ENCODE data around the gene CRYGD.

- TF ChIP-seq CTCF (IDR thresholded peaks at IDR 0.05) (no peak), POLR2A (IDR thresholded peaks at IDR 0.05) (no peak)
These were observed 49.5 kb downstream of the CRYGD start for GRCh38 chr2:208074610-208075356.

All from testis (tissue), 2 donors.